Fibroblast of mammary gland (primary cell): ENCODE results near the gene ARHGAP5.
"Not testable (repeated sequence)": the region's sequence is repeated elsewhere in the genome, so short reads cannot be mapped to it uniquely, and the experiment has no call there.

Experiments
- DNase-seq: peaks from one replicate; pipeline ENCODE4 v3.0.0-alpha.2; 2010; ENCODE audit warnings: low read depth
- H3K4me3 ChIP-seq: 2 replicates; pipeline ENCODE4 v1.5.1; 2011; ENCODE audit warnings: low read depth, mild to moderate bottlenecking, low read length, moderate library complexity; ENCODE audit not compliant: control insufficient read depth
- CTCF ChIP-seq: conservative IDR thresholded peaks from 2 replicates; pipeline ENCODE4 v1.5.1; 2011; ENCODE audit warnings: low read depth, low read length, inconsistent platforms; ENCODE audit not compliant: control insufficient read depth, insufficient read depth

Gene ARHGAP5

GRCh38 chr14:32104803-32105202 lies 27.7 kb downstream of the ARHGAP5 start:
- H3K4me3 ChIP-seq = no peak overlapping the region
- TF ChIP-seq CTCF = no peak
- no peak for DNase-seq

- peak; percentile 80 for DNase-seq
- TF ChIP-seq CTCF = no peak
- no peak overlapping the region for H3K4me3 ChIP-seq
These were observed 32.8 kb downstream of the ARHGAP5 start for GRCh38 chr14:32109676-32110547.

DNA sequence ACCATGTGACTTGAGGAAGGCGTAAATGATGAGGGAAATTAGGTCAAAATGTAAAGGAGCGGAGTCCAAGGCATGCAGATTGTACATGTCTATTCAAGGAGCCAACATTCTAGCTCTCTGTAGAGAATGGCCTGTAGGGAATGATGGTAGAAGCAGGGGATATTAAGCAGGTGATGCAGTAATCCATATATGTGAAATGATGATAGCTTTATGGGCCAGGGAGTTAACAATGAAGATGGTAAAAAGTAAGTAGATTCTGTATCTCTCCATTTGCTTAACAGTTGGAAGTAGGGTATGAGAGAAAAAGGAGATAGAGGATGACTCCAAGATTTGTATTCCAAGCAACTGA lies 33.4 kb downstream of the ARHGAP5 start:
- H3K4me3 ChIP-seq = no peak overlapping the region
- DNase-seq = no peak
- no peak for TF ChIP-seq CTCF

DNA sequence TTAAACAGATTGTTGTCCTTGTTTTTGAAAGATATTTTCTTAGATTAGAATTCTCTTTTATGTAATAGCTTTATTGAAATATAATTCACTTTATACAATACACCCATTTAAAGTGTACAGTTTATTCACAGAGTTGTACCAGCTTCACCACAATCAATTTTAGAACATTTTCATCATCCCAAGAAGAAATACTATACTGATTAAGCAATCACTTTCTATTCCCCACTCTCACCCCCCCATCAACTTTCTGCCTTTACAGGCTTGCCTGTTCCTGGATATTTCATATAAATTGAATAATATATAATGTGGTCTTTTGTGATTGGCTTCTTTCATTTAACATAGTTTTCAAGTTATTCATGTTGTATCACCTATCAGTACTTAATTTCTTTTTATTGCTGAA lies 44.4 kb downstream of the ARHGAP5 start:
- DNase-seq = peak; percentile 27
- no peak for TF ChIP-seq CTCF
- H3K4me3 ChIP-seq = no peak overlapping the region

- H3K4me3 ChIP-seq = no peak overlapping the region
- peak; percentile 71 for DNase-seq
- TF ChIP-seq CTCF = no peak
These were observed 44.8 kb downstream of the ARHGAP5 start for GRCh38 chr14:32121948-32122347.

- H3K4me3 ChIP-seq, DNase-seq: not testable (repeated sequence)
These were observed 50.0 kb downstream of the ARHGAP5 start for GRCh38 chr14:32126899-32127730.

DNA sequence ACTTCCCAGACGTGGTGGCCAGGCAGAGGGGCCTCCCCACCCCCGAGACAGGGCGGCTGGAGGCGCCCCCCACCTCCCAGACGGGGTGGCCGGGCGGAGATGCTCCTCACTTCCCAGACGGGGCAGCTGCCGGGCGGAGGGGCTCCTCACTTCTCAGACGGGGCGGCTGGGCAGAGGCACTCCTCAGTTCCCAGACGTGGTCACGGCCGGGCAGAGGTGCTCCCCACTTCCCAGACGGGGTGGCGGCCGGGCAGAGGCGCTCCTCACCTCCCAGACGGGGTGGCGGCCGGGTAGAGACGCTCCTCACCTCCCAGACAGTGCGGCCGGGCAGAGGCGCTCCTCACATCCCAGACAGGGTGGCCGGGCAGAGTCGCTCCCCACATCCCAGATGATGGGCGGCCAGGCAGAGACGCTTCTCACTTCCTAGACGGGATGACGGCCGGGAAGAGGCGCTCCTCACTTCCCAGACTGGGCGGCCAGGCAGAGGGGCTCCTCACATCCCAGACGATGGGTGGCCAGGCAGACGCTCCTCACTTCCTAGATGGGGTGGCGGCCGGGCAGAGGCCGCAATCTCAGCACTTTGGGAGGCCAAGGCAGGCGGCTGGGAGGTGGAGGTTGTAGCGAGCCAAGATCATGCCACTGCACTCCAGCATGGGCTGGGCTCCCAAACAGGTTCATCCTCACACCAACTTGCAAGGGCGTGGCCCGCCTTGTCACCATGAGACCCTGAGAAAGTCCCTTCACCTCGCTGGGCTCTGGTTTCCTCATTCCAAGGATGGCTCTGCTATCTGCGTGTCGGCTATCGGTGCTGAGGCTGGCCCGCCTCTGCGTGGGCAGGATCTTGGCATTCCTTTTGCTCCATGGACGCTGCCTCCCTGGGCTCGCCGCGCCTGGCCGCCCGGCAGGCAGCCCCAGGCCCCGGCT lies 50.9 kb downstream of the ARHGAP5 start:
- not testable (repeated sequence) for DNase-seq, H3K4me3 ChIP-seq
